WTC11 (cell line): ENCODE results near the gene MEGF10. TPM values are rescaled to one million over a fixed set of nuclear protein-coding genes. Genes with fewer than 3 reads are reported as not detected.

ENCODE experiments used
- ATAC-seq: fragments of 200-7000 bp; cut with Tn5 transposase; 2 replicates; pipeline ENCODE4 v1.10.0; 2021; ENCODE audit warnings: mild to moderate bottlenecking, moderate library complexity
- CTCF ChIA-PET: fragments of 300-600 bp; sonication (Branson Sonifier 250); formaldehyde crosslinking; loops from one replicate; lab custom pipeline; 2021; ENCODE audit warnings: antibody characterized with exemption; lab: Charles Lee
- POLR2A ChIA-PET: fragments of 350-600 bp; sonication (Branson Sonifier 250); formaldehyde crosslinking; loops from one replicate; lab custom pipeline; 2021; ENCODE audit warnings: antibody characterized with exemption; lab: Charles Lee
- DNase-seq: peaks from one replicate; pipeline ENCODE4 v3.0.0; 2021; ENCODE audit warnings: low spot score
- H3K27ac Mint-ChIP-seq: 2 replicates; pipeline ENCODE4 v1.8.0; 2021; ENCODE audit warnings: mixed read lengths
- H3K27me3 Mint-ChIP-seq: 2 replicates; pipeline ENCODE4 v1.8.0; 2021; ENCODE audit warnings: low read depth, mild to moderate bottlenecking, moderate library complexity, mixed read lengths
- H3K36me3 Mint-ChIP-seq: 2 replicates; pipeline ENCODE4 v1.8.0; 2021; ENCODE audit warnings: mixed read lengths
- H3K4me1 Mint-ChIP-seq: 2 replicates; pipeline ENCODE4 v1.8.0; 2022; ENCODE audit warnings: mixed read lengths
- H3K4me3 Mint-ChIP-seq: 2 replicates; pipeline ENCODE4 v1.8.0; 2021; ENCODE audit warnings: mild to moderate bottlenecking, moderate library complexity, mixed read lengths
- H3K9me3 Mint-ChIP-seq: 2 replicates; pipeline ENCODE4 v1.8.0; 2021; ENCODE audit warnings: mixed read lengths
- ARID4B ChIP-seq: sonication (generic); formaldehyde crosslinking; IDR thresholded peaks from 2 replicates; pipeline ENCODE4 v1.8.0; 2023; ENCODE audit warnings: missing genetic modification reagents, mild to moderate bottlenecking, borderline replicate concordance
- ATF6 ChIP-seq: sonication (generic); formaldehyde crosslinking; IDR thresholded peaks from 2 replicates; pipeline ENCODE4 v1.8.1; 2023; ENCODE audit warnings: mild to moderate bottlenecking, missing genetic modification reagents
- ERG ChIP-seq: fragments of 250-450 bp; sonication (Bioruptor Pico); IDR thresholded peaks from 2 replicates; pipeline ENCODE4 v1.8.0; 2021; ENCODE audit warnings: mild to moderate bottlenecking
- FOXP1 ChIP-seq: sonication (generic); formaldehyde crosslinking; IDR thresholded peaks from 2 replicates; pipeline ENCODE4 v1.8.0; 2022; ENCODE audit warnings: missing genetic modification reagents, mild to moderate bottlenecking, moderate library complexity, borderline replicate concordance
- FOXP4 ChIP-seq: sonication (generic); formaldehyde crosslinking; IDR thresholded peaks from 2 replicates; pipeline ENCODE4 v1.8.0; 2022; ENCODE audit warnings: mild to moderate bottlenecking, missing genetic modification reagents
- HMGXB4 ChIP-seq: sonication (generic); formaldehyde crosslinking; IDR thresholded peaks from 2 replicates; pipeline ENCODE4 v1.8.1; 2023; ENCODE audit warnings: mild to moderate bottlenecking, moderate library complexity, missing genetic modification reagents
- KAT7 ChIP-seq: sonication (generic); formaldehyde crosslinking; IDR thresholded peaks from 2 replicates; pipeline ENCODE4 v1.8.1; 2023; ENCODE audit warnings: missing genetic modification reagents, mild to moderate bottlenecking, borderline replicate concordance
- MYBL2 ChIP-seq: sonication (generic); formaldehyde crosslinking; IDR thresholded peaks from 2 replicates; pipeline ENCODE4 v1.8.1; 2023; ENCODE audit warnings: mild to moderate bottlenecking, moderate library complexity, missing genetic modification reagents
- NFATC4 ChIP-seq: fragments of 250-450 bp; sonication (Bioruptor Pico); IDR thresholded peaks from 2 replicates; pipeline ENCODE4 v1.9.0; 2021; ENCODE audit warnings: mild to moderate bottlenecking
- NR3C1 ChIP-seq: sonication (generic); formaldehyde crosslinking; conservative IDR thresholded peaks from 2 replicates; pipeline ENCODE4 v1.8.1; 2023; ENCODE audit warnings: low read depth, mild to moderate bottlenecking, missing genetic modification reagents
- OVOL2 ChIP-seq: fragments of 250-450 bp; sonication (Bioruptor Pico); IDR thresholded peaks from 2 replicates; pipeline ENCODE4 v1.9.0; 2021; ENCODE audit warnings: mild to moderate bottlenecking, borderline replicate concordance
- PRRX2 ChIP-seq: fragments of 250-450 bp; sonication (Bioruptor Pico); IDR thresholded peaks from 2 replicates; pipeline ENCODE4 v1.8.0; 2021; ENCODE audit warnings: mild to moderate bottlenecking
- SOX15 ChIP-seq: fragments of 250-450 bp; sonication (Bioruptor Pico); IDR thresholded peaks from 2 replicates; pipeline ENCODE4 v1.9.0; 2021; ENCODE audit warnings: mild to moderate bottlenecking
- SP1 ChIP-seq: sonication (generic); formaldehyde crosslinking; conservative IDR thresholded peaks from 2 replicates; pipeline ENCODE4 v1.8.1; 2022; ENCODE audit warnings: missing genetic modification reagents
- ZMAT4 ChIP-seq: fragments of 250-450 bp; sonication (Bioruptor Pico); IDR thresholded peaks from 2 replicates; pipeline ENCODE4 v1.9.0; 2021; ENCODE audit warnings: mild to moderate bottlenecking
- ZNF263 ChIP-seq: sonication (generic); formaldehyde crosslinking; IDR thresholded peaks from 2 replicates; pipeline ENCODE4 v1.8.1; 2022; ENCODE audit warnings: low read depth, mild to moderate bottlenecking, moderate library complexity, missing genetic modification reagents
- ZNF396 ChIP-seq: fragments of 250-450 bp; sonication (Bioruptor Pico); IDR thresholded peaks from 2 replicates; pipeline ENCODE4 v1.8.0; 2021; ENCODE audit warnings: mild to moderate bottlenecking, moderate library complexity, borderline replicate concordance
- ZNF416 ChIP-seq: fragments of 250-450 bp; sonication (Bioruptor Pico); IDR thresholded peaks from 2 replicates; pipeline ENCODE4 v1.9.0; 2021; ENCODE audit warnings: mild to moderate bottlenecking, inconsistent platforms
- ZNF532 ChIP-seq: fragments of 250-450 bp; sonication (Bioruptor Pico); IDR thresholded peaks from 2 replicates; pipeline ENCODE4 v1.9.0; 2021; ENCODE audit warnings: mild to moderate bottlenecking, borderline replicate concordance
- total RNA-seq: library from RNA; stranded (reverse); gene quantifications from 3 replicates; pipeline ENCODE4 v1.2.3, GENCODE V29; 2021

The MEGF10 gene
- total RNA-seq, 1 experiment from 2014 or later, result 24.5 TPM

GRCh38 chr5:127423173-127423798 is 132.7 kb downstream of the MEGF10 start (continued):
- TF ChIP-seq FOXP4 (no peak), ZNF416 (CRISPR knock-in tag) (no peak), SP1 (CRISPR knock-in tag) (no peak)
- TF ChIP-seq, all 79 proteins: peak for 0

GRCh38 chr5:127425037-127425436 is 134.4 kb downstream of the MEGF10 start:
- DNase-seq, result no peak
- Mint-ChIP-seq H3K4me3 (no peak overlapping the region), H3K36me3 (peaks cover 21% of the 10 kb centered on the region), H3K27me3 (no peaks in the 10 kb centered on the region), H3K9me3 (peaks cover 10% of the 10 kb centered on the region), H3K4me1 (peaks cover 15% of the 10 kb centered on the region), H3K27ac (no peak overlapping the region)
- no peak for ATAC-seq
- CTCF ChIA-PET, result interaction anchor here (0.9 to 1.2 kb wide), 2 partner anchors 51 to 68 kb away, joined by 3 to 4 read pairs; no protein-coding TSS in a partner anchor
- POLR2A ChIA-PET, result no interaction called here
- TF ChIP-seq ZNF263 (no peak), ARID4B (CRISPR knock-in tag) (no peak), ATF6 (no peak), PRRX2 (CRISPR knock-in tag) (no peak), ERG (no peak), ZNF532 (CRISPR knock-in tag) (no peak), NR3C1 (CRISPR knock-in tag) (no peak), FOXP1 (CRISPR knock-in tag) (no peak), SOX15 (no peak), KAT7 (CRISPR knock-in tag) (no peak), NFATC4 (CRISPR knock-in tag) (no peak), OVOL2 (CRISPR knock-in tag) (no peak), MYBL2 (CRISPR knock-in tag) (no peak), ZMAT4 (CRISPR knock-in tag) (no peak), ZNF396 (CRISPR knock-in tag) (no peak), HMGXB4 (CRISPR knock-in tag) (no peak)
